Gastrocnemius medialis (tissue), 4 donors: ENCODE results near the gene RANBP17.

Source experiments
- POLR2A ChIP-seq, 2 donors: fragments of 450-650 bp; IDR thresholded peaks; one replicate each; pipeline ENCODE4 v1.6.1; 2017; ENCODE audit warnings: antibody characterized with exemption in 2 of 2, mild to moderate bottlenecking in 2 of 2, moderate library complexity in 2 of 2
- TF ChIP-seq, protein P1 (sequence below), 5 experiments: fragments of 450-650 bp in 3 of 5; fragments of 200-600 bp in 2 of 5; sonication (generic) in 2 of 5; IDR thresholded peaks in 4 of 5; conservative IDR thresholded peaks in 1 of 5; 1 replicate in 4 of 5; 2 replicates in 1 of 5; pipeline ENCODE4 v1.5.1; 2016 to 2019; ENCODE audit warnings: antibody characterized with exemption in 5 of 5, mild to moderate bottlenecking in 3 of 5, moderate library complexity in 3 of 5

DNA sequence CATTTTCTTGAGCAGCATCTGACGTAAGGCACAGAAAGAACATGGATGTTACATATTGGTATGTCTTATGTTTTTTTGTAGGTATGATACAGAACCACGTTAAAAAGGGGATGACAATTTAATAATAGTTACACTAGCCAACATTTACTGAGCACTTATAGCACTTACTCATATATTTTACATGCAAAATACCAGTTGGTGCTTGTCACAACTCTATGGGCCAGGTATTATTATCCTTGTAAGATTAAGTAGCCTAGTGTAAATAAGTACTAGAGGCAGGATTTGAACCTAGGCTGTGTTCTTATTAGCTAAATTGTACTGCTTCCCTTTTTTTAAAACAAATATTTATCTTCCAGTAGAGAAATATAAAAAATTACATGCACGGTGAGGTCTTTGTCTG lies 83.5 kb downstream of the RANBP17 start:
- TF ChIP-seq, protein P1, sequence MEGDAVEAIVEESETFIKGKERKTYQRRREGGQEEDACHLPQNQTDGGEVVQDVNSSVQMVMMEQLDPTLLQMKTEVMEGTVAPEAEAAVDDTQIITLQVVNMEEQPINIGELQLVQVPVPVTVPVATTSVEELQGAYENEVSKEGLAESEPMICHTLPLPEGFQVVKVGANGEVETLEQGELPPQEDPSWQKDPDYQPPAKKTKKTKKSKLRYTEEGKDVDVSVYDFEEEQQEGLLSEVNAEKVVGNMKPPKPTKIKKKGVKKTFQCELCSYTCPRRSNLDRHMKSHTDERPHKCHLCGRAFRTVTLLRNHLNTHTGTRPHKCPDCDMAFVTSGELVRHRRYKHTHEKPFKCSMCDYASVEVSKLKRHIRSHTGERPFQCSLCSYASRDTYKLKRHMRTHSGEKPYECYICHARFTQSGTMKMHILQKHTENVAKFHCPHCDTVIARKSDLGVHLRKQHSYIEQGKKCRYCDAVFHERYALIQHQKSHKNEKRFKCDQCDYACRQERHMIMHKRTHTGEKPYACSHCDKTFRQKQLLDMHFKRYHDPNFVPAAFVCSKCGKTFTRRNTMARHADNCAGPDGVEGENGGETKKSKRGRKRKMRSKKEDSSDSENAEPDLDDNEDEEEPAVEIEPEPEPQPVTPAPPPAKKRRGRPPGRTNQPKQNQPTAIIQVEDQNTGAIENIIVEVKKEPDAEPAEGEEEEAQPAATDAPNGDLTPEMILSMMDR (IDR thresholded peaks at IDR 0.05 in 4 of 5, conservative IDR thresholded peaks at IDR 0.05 in 1 of 5): no peak
- TF ChIP-seq POLR2A (IDR thresholded peaks at IDR 0.05): no peak
